GM12878 (cell line): ENCODE results near the gene IP6K3. TPM values are rescaled to one million over a fixed set of nuclear protein-coding genes. Genes with fewer than 3 reads are reported as not detected.

Experiments used
- ATAC-seq: fragments of 200-7000 bp; cut with Tn5 transposase; 3 replicates; pipeline ENCODE4 v1.9.1; 2020; ENCODE audit warnings: mild to moderate bottlenecking, moderate library complexity
- BruUV-seq: library from RNA; stranded (reverse); fragments of 400-500 nt; replicated peaks from 2 replicates; lab custom pipeline; 2021; lab: Mats Ljungman, UMichigan
- CTCF ChIA-PET: fragments of 300-600 bp; sonication (Branson Sonifier 250); formaldehyde crosslinking; extraction: SDS; loops from one replicate; lab custom pipeline; 2021; ENCODE audit warnings: inconsistent platforms; lab: Yijun Ruan, JAX
- POLR2A ChIA-PET: fragments of 350-600 bp; formaldehyde crosslinking; extraction: SDS; loops from one replicate; lab custom pipeline; 2021; ENCODE audit warnings: inconsistent platforms; lab: Charles Lee
- RAD21 ChIA-PET: fragments of 300-600 bp; sonication (Branson Sonifier 250); formaldehyde crosslinking; loops from one replicate; lab custom pipeline; 2023; ENCODE audit warnings: antibody characterized with exemption; ENCODE audit not compliant: unreplicated experiment; lab: Charles Lee
- SMC1A ChIA-PET: fragments of 300-600 bp; sonication (Branson Sonifier 250); formaldehyde crosslinking; loops from one replicate; lab custom pipeline; 2023; ENCODE audit not compliant: unreplicated experiment, uncharacterized antibody; lab: Charles Lee
- DNase-seq: peaks from one replicate; pipeline ENCODE4 v3.0.0-alpha.2; 2011; ENCODE audit warnings: low read depth, low spot score
- FAIRE-seq: peaks from 3 replicates; lab custom pipeline; 2011; peaks lifted over from hg19 to GRCh38; lab: Jason Lieb, UNC
- H2AFZ ChIP-seq: 2 replicates; pipeline ENCODE4 v1.6.0; 2011; ENCODE audit warnings: low read depth, low read length, control low read depth; ENCODE audit not compliant: control insufficient read depth
- H3K27ac ChIP-seq: 2 replicates; pipeline ENCODE4 v1.5.1; 2011; ENCODE audit warnings: control low read depth; ENCODE audit not compliant: control insufficient read depth, insufficient read depth
- H3K27me3 ChIP-seq, 2 experiments: replicated peaks in 1 of 2; 2 replicates each; pipeline versions ENCODE4 v1.6.0 to v1.6.1; 2011; ENCODE audit warnings: low read length in 1 of 2; ENCODE audit not compliant: control insufficient read depth in 2 of 2, insufficient read depth in 2 of 2
- H3K36me3 ChIP-seq, 2 experiments: 2 replicates each; pipeline ENCODE4 v1.5.1; 2011; ENCODE audit warnings: low read length in 1 of 2; ENCODE audit not compliant: control insufficient read depth in 2 of 2, insufficient read depth in 2 of 2
- H3K4me1 ChIP-seq: 2 replicates; pipeline ENCODE4 v1.6.1; 2011; ENCODE audit warnings: mild to moderate bottlenecking, low read length, moderate library complexity, mixed read lengths; ENCODE audit not compliant: control insufficient read depth, insufficient read depth
- H3K4me2 ChIP-seq: 2 replicates; pipeline ENCODE4 v1.6.0; 2011; ENCODE audit warnings: control low read depth; ENCODE audit not compliant: control insufficient read depth, insufficient read depth
- H3K4me3 ChIP-seq: fragments of 200-600 bp; sonication (generic); 2 replicates; pipeline ENCODE4 v1.5.1; 2016
- H3K79me2 ChIP-seq: 2 replicates; pipeline ENCODE4 v1.6.0; 2011; ENCODE audit warnings: low read length; ENCODE audit not compliant: control insufficient read depth, insufficient read depth
- H3K9ac ChIP-seq: 2 replicates; pipeline ENCODE4 v1.8.0; 2011; ENCODE audit warnings: low read length, control low read depth, mixed read lengths; ENCODE audit not compliant: control insufficient read depth, insufficient read depth
- H3K9me3 ChIP-seq: replicated peaks from 3 replicates; pipeline ENCODE4 v1.5.1; 2011; ENCODE audit warnings: mild to moderate bottlenecking, low read length; ENCODE audit not compliant: control insufficient read depth, insufficient read depth
- H4K20me1 ChIP-seq: 2 replicates; pipeline ENCODE4 v1.6.0; 2011; ENCODE audit not compliant: control insufficient read depth, insufficient read depth
- MTA2 ChIP-seq: fragments of 450-650 bp; IDR thresholded peaks from 2 replicates; pipeline ENCODE4 v1.6.1; 2016; ENCODE audit warnings: low read depth, mild to moderate bottlenecking, moderate library complexity
- WGBS: methylation state at CpG from one replicate; pipeline ENCODE4 v1.1.6; 2016; ENCODE audit warnings: low lambda C conversion rate; ENCODE audit not compliant: insufficient replicate concordance, insufficient coverage; ENCODE audit errors: missing lambda C conversion rate; 5-methylcytosine and 5-hydroxymethylcytosine counted together
- in situ Hi-C: fragments of 300-500 bp; cut with MboI; formaldehyde crosslinking; loops from 9 replicates; pipeline ENCODE4 v1.14.3; 2018; ENCODE audit warnings: mixed read lengths
- intact Hi-C: fragments of 100-400 bp; cut with micrococcal nuclease; formaldehyde crosslinking; loops from one replicate; pipeline ENCODE4 v1.14.2; 2022; ENCODE audit not compliant: unreplicated experiment
- polyA plus RNA-seq, 11 experiments: library from polyadenylated mRNA; depleted of rRNA in 4 of 11; unstranded in 6 of 11; stranded (reverse) in 5 of 11; fragments of >200 nt; fragmentation: Nextera tagmentation in 4 of 11; fragmentation: Illumina TruSeq in 1 of 11; extraction: Ambion mirVana in 4 of 11; extraction: Trizol in 1 of 11; gene quantifications; 1 replicate in 1 of 11; 2 replicates in 10 of 11; pipeline versions ENCODE4 v1.2.1 to v1.2.3, GENCODE V29; 2011 to 2016; ENCODE audit warnings: inconsistent platforms in 2 of 11, missing spikeins in 2 of 11, low read depth in 1 of 11
- total RNA-seq, 4 experiments: library from RNA; depleted of rRNA in 3 of 4; stranded (reverse); fragments of >200 nt in 3 of 4; fragmentation: Illumina TruSeq in 1 of 4; extraction: Trizol in 1 of 4; gene quantifications; 2 replicates each; pipeline versions ENCODE4 v1.2.1 to v1.2.3, GENCODE V29; 2013 to 2021
- TF ChIP-seq, protein P1 (sequence below): IDR thresholded peaks from 2 replicates; pipeline ENCODE4 v1.6.1; 2011; ENCODE audit warnings: borderline replicate concordance, low read depth, mild to moderate bottlenecking, moderate library complexity, low read length; ENCODE audit not compliant: insufficient read depth, poor library complexity, severe bottlenecking

Gene IP6K3
- total and polyA plus RNA-seq, 10 of the 15 experiments (the other 5 are each of a cell fraction or from before 2014, with no cell fraction given), result 0.02 to 0.15 (median 0.09) TPM; not detected in 7

DNA sequence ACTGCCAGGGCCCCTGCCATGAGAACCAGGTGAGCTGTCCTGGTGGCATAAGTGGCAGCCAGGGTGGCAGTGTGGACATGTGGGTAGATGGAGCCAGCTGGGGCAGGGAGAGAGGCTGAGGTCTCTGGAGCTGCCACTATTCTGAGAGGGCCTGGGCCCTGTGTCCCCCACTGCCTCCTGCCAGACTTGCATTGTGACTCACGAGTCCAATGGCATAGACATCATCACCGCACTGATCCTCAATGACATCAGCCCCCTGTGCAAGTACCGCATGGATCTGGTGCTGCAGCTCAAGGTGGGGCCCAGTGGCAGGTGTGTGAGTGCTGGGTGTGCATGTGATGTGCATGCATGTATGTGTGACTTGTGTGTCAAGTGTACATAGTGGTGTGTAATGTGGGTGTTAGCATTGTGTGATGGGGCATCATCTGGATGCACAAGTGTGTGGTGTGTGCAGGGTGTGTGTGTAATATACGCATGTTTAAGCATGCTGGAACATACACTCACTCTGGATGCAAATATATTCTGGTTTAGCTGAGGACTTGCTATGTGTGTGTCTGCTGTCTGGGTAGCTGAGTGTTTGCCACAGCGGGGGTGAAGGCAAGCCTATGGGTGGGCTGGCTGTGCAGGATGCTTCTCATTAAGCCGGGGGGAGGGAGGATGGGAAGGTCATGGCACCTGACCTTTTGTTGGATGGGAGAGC, 60.3 kb downstream of the IP6K3 start:
- 80% methylated on average over 6 of the region's 6 CpGs for WGBS
- H3K36me3 ChIP-seq, result peaks cover 15 to 55% of the 10 kb centered on the region in 2 experiments
- RAD21 ChIA-PET, result no interaction called here
- TF ChIP-seq, protein P1, sequence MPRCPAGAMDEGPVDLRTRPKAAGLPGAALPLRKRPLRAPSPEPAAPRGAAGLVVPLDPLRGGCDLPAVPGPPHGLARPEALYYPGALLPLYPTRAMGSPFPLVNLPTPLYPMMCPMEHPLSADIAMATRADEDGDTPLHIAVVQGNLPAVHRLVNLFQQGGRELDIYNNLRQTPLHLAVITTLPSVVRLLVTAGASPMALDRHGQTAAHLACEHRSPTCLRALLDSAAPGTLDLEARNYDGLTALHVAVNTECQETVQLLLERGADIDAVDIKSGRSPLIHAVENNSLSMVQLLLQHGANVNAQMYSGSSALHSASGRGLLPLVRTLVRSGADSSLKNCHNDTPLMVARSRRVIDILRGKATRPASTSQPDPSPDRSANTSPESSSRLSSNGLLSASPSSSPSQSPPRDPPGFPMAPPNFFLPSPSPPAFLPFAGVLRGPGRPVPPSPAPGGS, result peak; percentile 73
- no peak for TF ChIP-seq MTA2
- TF ChIP-seq, all 136 proteins: peak for 1
- Histone ChIP-seq H3K79me2 (no peaks in the 10 kb centered on the region), H3K9ac (no peak overlapping the region), H4K20me1 (no peaks in the 10 kb centered on the region), H3K4me2 (no peak overlapping the region), H3K27ac (no peak overlapping the region), H3K27me3 (no peaks in the 10 kb centered on the region), H3K9me3 (no peaks in the 10 kb centered on the region), H2AFZ (no peak overlapping the region), H3K4me1 (no peaks in the 10 kb centered on the region), H3K4me3 (no peak overlapping the region)
- FAIRE-seq (no peak), DNase-seq (no peak), ATAC-seq (no peak)
- no TSS peak for BruUV-seq
- ChIA-PET CTCF (interaction anchor here (0.9 to 1.3 kb wide), 2 partner anchors 14 to 100 kb away, joined by 3 to 4 read pairs; no protein-coding TSS in a partner anchor), POLR2A (no interaction called here), SMC1A (interaction anchor here (0.7 to 1.0 kb wide), 2 partner anchors 58 to 95 kb away, joined by 3 read pairs; no protein-coding TSS in a partner anchor)
- in situ Hi-C loops, result no loop called here
- intact Hi-C loops, result no loop called here
